Activated CD4-positive, alpha-beta T cell treated with anti-CD3 and anti-CD28 coated beads for 24 hours (primary cell): Measurements from ENCODE around the gene NOC4L.
"Not testable (repeated sequence)": the region's sequence is repeated elsewhere in the genome, so short reads cannot be mapped to it uniquely, and the experiment has no call there.

ENCODE experiments used
- DNase-seq, 2 donors: peaks; one replicate each; pipeline ENCODE4 v3.0.0-alpha.2; 2020; ENCODE audit warnings: low read depth in 2 of 2

Gene NOC4L

DNA sequence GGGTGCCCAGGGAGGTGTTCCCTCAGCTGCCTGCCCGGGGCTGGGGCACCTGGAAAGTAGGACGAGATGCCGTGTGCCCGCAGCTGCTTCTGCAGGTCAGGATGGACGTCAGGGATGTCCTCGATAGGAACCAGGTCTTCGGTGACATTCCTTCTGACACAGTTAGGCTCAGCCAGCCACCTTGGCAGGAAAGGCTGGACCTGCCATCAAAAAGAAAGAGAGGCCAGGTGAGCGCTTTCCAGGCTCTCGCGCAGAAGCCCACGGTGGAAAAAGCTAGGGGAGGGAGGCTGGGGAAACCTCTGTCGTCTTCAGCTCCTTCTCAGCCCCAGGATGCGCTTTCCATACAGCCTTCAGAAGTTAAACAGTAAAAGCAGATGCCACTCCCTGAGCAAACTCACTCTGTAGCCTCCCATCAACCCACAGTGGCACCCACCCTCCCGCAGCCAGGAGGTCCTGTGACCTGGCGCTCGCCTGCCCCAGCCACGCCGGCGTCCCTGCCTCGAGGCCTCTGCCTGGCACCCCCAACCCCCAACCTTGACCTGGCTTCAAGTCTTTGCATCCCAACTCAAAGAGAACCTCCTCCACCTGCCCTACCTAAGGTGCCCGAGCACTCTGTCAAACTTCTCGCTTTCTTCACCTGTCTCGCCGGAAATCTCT lies 1.4 kb upstream of the NOC4L start:
- DNase-seq = no peak

DNA sequence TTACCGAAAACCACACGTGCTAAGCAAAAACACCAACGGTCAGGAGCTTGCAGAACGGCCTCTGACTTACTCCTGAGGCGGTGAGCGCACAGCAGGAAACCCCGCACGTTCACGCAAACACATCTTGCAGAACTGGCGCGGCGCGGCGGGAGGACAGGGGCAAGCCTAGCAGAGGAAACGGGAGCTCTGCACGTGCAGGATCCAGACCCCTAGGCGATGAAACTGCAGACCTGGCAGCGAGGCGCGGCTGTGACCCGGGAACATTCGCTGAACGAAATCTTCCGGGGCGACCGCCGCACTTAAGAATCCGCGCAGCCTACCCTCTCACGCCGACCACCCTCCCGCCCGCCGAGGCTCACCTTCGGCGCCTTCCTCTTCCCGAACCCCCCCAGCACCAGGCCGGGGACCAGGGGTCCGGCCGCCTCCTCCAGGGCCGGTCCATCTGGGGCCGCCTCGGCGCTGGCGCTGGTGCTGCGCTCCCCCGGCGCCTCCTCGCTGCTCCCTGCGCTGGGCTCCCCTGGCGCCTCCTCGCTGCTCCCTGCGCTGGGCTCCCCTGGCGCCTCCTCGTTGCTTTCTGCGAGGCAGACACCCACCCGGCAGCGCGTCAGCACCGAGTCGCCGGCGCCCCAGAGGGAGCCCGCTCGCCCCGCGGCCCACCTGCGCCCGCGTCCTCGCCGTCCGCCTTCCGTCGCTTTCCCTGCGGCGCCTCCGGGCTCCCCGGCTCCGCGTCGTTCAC lies 753 bp upstream of the NOC4L start:
- no peak for DNase-seq

DNA sequence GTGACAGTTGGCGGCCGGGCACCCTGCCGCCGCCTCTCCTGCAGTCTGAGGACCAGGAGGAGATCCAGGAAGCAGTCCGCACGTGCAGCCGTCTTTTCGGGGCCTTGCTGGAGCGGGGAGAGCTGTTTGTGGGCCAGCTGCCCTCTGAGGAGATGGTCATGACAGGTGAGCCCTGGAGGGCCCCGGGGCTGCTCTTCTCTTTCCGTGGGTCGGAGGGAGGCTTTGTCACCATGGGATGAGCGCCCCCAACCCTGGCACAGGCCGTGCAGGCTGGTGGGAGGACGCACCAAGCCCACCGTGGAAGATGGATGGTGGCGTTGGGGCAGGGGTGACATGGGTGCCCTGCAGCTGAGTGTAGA lies 532 bp downstream of the NOC4L start:
- DNase-seq = no peak

DNA sequence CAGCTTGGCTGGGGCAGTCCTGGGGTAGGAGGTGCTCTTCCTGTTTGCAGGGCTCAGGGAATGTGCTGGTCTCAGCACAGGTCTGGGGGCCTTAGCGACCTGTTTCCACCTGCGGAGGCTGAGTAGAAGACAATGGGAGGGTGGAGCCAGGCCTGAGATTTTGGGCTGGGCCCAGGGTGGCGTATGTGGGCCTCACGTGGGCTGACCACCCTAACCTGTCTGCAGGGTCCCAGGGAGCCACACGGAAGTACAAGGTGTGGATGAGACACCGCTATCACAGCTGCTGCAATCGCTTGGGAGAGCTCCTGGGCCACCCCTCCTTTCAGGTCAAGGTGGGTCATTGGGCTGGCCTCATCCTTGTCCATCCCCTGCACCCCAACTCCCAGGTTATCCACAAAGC lies 1.1 kb downstream of the NOC4L start:
- DNase-seq = no peak

GRCh38 chr12:132146098-132146497 lies 1.8 kb downstream of the NOC4L start:
- DNase-seq = no peak

GRCh38 chr12:132146772-132147422 lies 2.6 kb downstream of the NOC4L start:
- DNase-seq = no peak

DNA sequence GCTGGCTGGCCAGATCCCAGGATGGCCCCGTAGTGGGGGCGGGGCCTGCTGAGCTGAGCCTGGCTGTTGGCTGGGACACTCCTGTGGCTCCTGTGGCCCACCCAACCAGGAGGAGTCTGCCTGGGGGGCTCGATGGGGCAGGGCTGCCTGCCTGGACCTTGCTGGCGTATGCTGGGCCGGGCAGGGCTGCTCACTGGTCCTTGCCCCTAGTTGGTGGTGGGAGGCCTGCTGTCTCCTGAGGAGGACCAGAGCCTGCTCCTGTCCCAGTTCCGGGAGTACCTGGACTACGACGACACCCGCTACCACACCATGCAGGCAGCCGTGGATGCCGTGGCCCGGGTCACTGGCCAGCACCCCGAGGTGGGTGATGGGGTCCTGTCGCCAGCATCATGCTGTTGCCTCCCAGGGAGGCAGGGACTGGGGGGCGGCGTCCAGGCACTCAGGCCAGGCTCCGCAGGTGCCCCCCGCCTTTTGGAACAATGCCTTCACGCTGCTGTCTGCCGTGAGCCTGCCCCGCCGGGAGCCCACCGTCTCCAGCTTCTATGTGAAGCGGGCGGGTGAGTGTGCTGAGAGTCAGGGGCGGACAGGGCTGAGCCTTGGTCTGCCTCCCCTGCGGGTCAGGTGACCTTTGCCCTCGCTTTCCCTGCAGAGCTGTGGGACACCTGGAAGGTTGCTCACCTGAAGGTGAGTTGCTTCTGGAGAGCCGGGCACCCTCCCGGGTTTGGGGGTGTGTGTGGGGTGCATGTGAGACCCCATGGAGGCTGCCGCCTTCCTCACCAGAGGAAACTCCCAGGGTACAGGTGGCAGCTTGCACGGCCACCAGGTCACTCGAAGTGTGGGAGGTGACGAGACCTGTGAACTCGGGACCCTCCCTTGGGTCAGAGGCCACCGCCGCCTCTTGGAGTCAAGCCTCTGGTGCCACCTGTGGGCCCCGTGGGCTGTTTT lies 3.4 kb downstream of the NOC4L start:
- no peak for DNase-seq

- no peak for DNase-seq
Measured at GRCh38 chr12:132148368-132149045, 4.2 kb downstream of the NOC4L start.

GRCh38 chr12:132149526-132149925 lies 5.3 kb downstream of the NOC4L start:
- DNase-seq = not testable (repeated sequence)

DNA sequence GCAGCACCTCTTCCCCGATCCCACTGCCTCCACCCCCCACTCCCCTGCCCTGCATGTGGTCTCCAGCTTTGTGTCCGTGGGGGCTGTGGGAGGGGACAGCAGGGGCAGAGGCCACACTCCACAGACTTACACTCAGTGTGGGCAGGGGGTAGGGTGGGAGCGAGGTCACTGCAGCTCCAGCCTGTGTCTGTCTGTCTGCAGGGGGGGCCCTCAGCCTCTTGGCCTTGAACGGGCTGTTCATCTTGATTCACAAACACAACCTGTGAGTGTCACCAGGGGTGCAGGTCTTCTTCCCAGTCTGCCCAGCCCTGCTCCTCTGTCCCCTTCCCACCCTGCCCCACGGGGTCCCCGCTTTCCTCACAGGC lies 6.5 kb downstream of the NOC4L start:
- DNase-seq = no peak

DNA sequence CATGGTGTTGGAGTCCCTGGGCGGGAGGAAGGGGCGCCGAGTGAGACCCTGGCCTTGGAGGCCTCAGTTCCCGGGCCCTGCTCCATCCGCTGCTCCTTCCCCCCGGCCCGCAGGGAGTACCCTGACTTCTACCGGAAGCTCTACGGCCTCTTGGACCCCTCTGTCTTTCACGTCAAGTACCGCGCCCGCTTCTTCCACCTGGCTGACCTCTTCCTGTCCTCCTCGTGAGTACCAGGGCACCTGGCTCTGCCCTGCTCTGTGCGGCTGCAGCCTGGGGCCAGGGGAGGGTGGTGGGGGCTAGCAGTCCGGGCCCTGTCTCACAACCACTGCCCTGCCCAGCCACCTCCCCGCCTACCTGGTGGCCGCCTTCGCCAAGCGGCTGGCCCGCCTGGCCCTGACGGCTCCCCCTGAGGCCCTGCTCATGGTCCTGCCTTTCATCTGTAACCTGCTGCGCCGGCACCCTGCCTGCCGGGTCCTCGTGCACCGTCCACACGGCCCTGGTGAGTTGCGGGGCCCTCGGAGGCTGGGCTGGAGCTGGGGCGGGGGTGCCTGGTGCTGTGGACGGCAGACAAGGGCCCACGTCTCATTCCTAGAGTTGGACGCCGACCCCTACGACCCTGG lies 7.0 kb downstream of the NOC4L start:
- no peak for DNase-seq

GRCh38 chr12:132151766-132152410 lies 7.6 kb downstream of the NOC4L start:
- DNase-seq = no peak

GRCh38 chr12:132152411-132152821 lies 8.2 kb downstream of the NOC4L start:
- DNase-seq = no peak

- DNase-seq = no peak
Measured at GRCh38 chr12:132152953-132153352, 8.7 kb downstream of the NOC4L start.

DNA sequence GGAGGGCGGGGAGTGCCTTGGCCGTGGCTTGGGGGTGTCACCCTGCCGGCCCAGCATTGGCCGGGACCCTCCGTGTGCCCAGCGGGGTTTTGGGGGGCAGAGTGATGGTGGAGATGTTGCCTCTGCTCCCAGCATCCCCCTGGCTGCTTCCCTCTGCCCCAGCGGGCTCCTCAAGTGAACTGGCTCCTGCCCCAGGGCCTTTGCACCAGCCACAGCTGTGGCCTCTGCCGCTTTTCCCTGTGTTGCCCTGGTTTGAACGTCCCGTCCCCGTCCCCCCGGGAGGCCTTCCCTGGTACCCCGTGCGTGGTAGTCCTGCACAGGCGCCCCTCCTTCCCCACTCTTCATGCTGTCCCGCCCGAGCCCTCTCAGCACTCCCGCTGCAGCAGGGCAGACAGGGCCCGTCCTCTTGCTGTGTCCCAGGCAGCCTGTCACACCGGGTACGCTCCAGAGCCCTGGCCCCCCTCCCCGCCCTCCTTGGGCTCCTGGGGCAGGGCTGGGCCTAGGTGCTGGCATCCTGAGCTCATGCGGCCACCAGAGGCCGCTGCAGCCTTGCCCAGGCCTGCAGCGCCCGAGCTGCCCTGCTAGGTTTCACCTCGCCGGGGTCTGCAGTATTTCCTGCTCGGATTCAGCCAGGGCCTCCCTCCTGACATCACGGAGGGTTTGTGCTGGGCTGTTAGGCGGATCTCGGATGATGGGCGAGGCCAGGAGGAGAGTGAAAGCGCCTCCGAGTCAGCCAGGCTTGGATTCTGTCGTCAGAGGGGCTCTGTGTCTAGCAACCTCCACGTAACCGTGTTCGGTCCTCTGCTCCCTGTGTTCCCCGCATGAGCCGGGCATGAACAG lies 9.5 kb downstream of the NOC4L start:
- peak; percentile 33 to 35 for DNase-seq

GRCh38 chr12:132154341-132154761 lies 10.1 kb downstream of the NOC4L start:
- DNase-seq = no peak

DNA sequence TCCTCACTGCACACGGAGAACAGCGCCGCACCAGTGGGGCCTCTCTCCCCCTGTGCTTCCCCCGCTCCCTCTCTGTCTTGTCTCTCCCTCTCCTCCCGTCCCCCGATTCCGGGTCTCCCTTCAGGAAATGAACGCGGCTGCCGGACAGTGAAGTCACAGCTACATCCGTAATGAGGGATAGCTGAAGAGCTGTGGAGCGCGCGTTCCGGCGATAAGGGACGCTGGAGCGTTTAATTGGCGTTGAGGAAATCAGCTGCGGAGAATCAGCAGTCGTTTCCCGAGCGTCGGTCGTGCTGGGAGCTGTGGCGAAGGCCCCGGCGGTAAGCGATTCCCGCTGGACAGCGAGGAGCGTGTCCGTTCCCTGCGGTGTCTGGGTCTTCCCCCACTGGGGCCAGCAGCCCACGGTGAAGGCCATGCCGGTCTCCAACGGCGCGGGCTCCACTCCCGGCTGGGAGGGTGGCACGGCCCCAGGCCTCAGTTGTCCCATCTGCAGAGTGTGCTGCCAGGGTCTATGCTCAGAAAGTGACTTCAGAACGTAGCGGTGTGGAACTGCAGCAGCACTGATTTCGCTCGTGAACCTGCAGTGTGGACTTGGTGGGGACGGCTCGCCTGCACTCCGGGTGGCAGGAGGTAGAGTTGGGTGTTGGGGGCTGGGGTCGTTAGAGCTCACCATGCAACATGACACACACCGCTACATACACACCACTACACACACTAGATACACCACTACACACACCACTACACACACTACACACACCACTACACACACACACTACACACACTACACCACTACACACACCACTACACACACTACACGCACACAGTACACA lies 10.9 kb downstream of the NOC4L start:
- DNase-seq = no peak

- DNase-seq = no peak
Measured at GRCh38 chr12:132155771-132156572, 11.7 kb downstream of the NOC4L start.
